Esophagus squamous epithelium (tissue), 5 donors: ENCODE measurements around the gene CD8A. TPM values are rescaled to one million over a fixed set of nuclear protein-coding genes. Genes with fewer than 3 reads are reported as not detected.
"Not testable (repeated sequence)": the region's sequence is repeated elsewhere in the genome, so short reads cannot be mapped to it uniquely, and the experiment has no call there.

Experiments used
- DNase-seq: peaks from one replicate; lab custom pipeline; 2025; lab: John Stamatoyannopoulos, UW
- H3K27ac ChIP-seq, 4 donors: fragments of 200-600 bp; sonication (generic); one replicate each; pipeline ENCODE4 v1.5.1; 2016 to 2019; ENCODE audit warnings: mild to moderate bottlenecking in 1 of 4
- H3K27me3 ChIP-seq, 4 donors: fragments of 200-600 bp; sonication (generic); 1 replicate in 3 of 4; 2 replicates in 1 of 4; pipeline versions ENCODE4 v1.5.1 to v1.6.0; 2017 to 2021; ENCODE audit warnings: antibody characterized with exemption in 1 of 4
- H3K36me3 ChIP-seq, 3 donors: fragments of 200-600 bp; sonication (generic); one replicate each; pipeline ENCODE4 v1.5.1; 2016 to 2019
- H3K4me1 ChIP-seq, 3 donors: fragments of 200-600 bp; sonication (generic); one replicate each; pipeline ENCODE4 v1.5.1; 2017 to 2019
- H3K4me3 ChIP-seq, 4 donors: fragments of 200-600 bp; sonication (generic); 1 replicate in 3 of 4; 2 replicates in 1 of 4; pipeline ENCODE4 v1.5.1; 2016 to 2019; ENCODE audit warnings: mild to moderate bottlenecking in 2 of 4, moderate library complexity in 1 of 4
- H3K9me3 ChIP-seq, 3 donors: fragments of 200-600 bp; sonication (generic); one replicate each; pipeline ENCODE4 v1.5.1; 2016 to 2019
- CTCF ChIP-seq, 6 experiments: fragments of 450-650 bp in 4 of 6; fragments of 200-600 bp in 2 of 6; sonication (generic) in 2 of 6; IDR thresholded peaks; one replicate each; pipeline ENCODE4 v1.5.1; 2016 to 2019; ENCODE audit warnings: antibody characterized with exemption in 6 of 6, mild to moderate bottlenecking in 4 of 6, moderate library complexity in 4 of 6
- POLR2A ChIP-seq, 4 donors: fragments of 450-650 bp; IDR thresholded peaks; one replicate each; pipeline ENCODE4 v1.6.1; 2017; ENCODE audit warnings: antibody characterized with exemption in 4 of 4, mild to moderate bottlenecking in 4 of 4, moderate library complexity in 3 of 4
- WGBS, 2 donors: methylation state at CpG; one replicate each; pipeline ENCODE4 v1.1.5; 2018; 5-methylcytosine and 5-hydroxymethylcytosine counted together
- intact Hi-C: fragments of 100-400 bp; cut with DNase I; formaldehyde crosslinking; loops from one replicate; pipeline ENCODE4 v1.15.0; 2022
- total RNA-seq, 4 donors: library from RNA; depleted of rRNA; stranded (reverse); fragments of >200 nt; gene quantifications; one replicate each; pipeline ENCODE4 v1.1.0, GENCODE V29; 2016
- donor health status: DM: yes; HTN: yes; CAD: no.

Gene CD8A
- 1 to 10 TPM in 3 of 4 donors, not detected in 1; 1.6 to 6.5 (median 3.3) TPM for total RNA-seq

- Histone ChIP-seq H3K4me3 (peak within 1 kb of the TSS; percentile 1 to 49 (median 20)), H3K27ac (peak within 1 kb of the TSS in 2 of 4 donors; percentile 0 to 59), H3K36me3 (no peaks in the 10 kb centered on the region), H3K4me1 (peaks cover 13 to 37% (median 24%) of the 10 kb centered on the region in 3 donors), H3K27me3 (peaks cover 18 to 88% (median 27%) of the 10 kb centered on the region in 4 donors), H3K9me3 (no peaks in the 10 kb centered on the region)
- 3 to 20% methylated on average over 13 to 20 of the region's 57 CpGs for WGBS, 2 donors
- intact Hi-C loops: no loop called here
- no peak for TF ChIP-seq POLR2A (IDR thresholded peaks at IDR 0.05)
- no peak for TF ChIP-seq CTCF (IDR thresholded peaks at IDR 0.05)
- DNase-seq: no peak
These were observed at the start of gene CD8A for GRCh38 chr2:86790676-86791572. Gene CD8A (minus strand): TSS chr2:86790913. CDS start chr2:86790825, 88 bp downstream.

- WGBS, 2 donors: 74 to 86% methylated on average over 5 of the region's 11 CpGs
These were observed 49.3 kb upstream of the CD8A start for GRCh38 chr2:86839871-86840548.

GRCh38 chr2:86839455-86839854 lies 48.7 kb upstream of the CD8A start:
- H3K4me3 ChIP-seq, H3K27ac ChIP-seq, H3K27me3 ChIP-seq, H3K9me3 ChIP-seq, H3K36me3 ChIP-seq, intact Hi-C loops, DNase-seq: not testable (repeated sequence)
- H3K4me1 ChIP-seq: peaks cover 0 to 13% (median 0%) of the 10 kb centered on the region in 3 donors
- 100% methylated on average over 1 of the region's 7 CpGs; no CpG with 5 or more reads in 1 of the 2 donors for WGBS, 2 donors

More at GRCh38 chr2:86839871-86840548, 49.3 kb upstream of the CD8A start:
- H3K36me3 ChIP-seq, intact Hi-C loops, H3K27ac ChIP-seq, DNase-seq, H3K9me3 ChIP-seq, H3K4me3 ChIP-seq, H3K27me3 ChIP-seq: not testable (repeated sequence)
- H3K4me1 ChIP-seq: peaks cover 0 to 13% (median 0%) of the 10 kb centered on the region in 3 donors

- H3K9me3 ChIP-seq, H3K27me3 ChIP-seq, DNase-seq, H3K36me3 ChIP-seq, intact Hi-C loops: not testable (repeated sequence)
- peaks cover 0 to 13% (median 0%) of the 10 kb centered on the region in 3 donors for H3K4me1 ChIP-seq
- peak overlapping the region in 1 of 4 donors; percentile 39 for H3K27ac ChIP-seq
- 58 to 60% methylated on average over 5 to 6 of the region's 7 CpGs for WGBS, 2 donors
- peak overlapping the region in 1 of 4 donors; percentile 15 for H3K4me3 ChIP-seq
These were observed 47.0 kb upstream of the CD8A start for GRCh38 chr2:86837714-86838113.

GRCh38 chr2:86836915-86837695 lies 46.4 kb upstream of the CD8A start:
- intact Hi-C loops, H3K27me3 ChIP-seq, H3K9me3 ChIP-seq, H3K36me3 ChIP-seq, DNase-seq: not testable (repeated sequence)
- peak overlapping the region; percentile 47 to 80 (median 64) for H3K27ac ChIP-seq
- peak overlapping the region in 2 of 4 donors; percentile 18 to 39 for H3K4me3 ChIP-seq
- H3K4me1 ChIP-seq: peaks cover 0 to 13% (median 0%) of the 10 kb centered on the region in 3 donors
- 21 to 25% methylated on average over 12 of the region's 19 CpGs for WGBS, 2 donors

- H3K27me3 ChIP-seq, DNase-seq, H3K9me3 ChIP-seq, H3K4me3 ChIP-seq, intact Hi-C loops, H3K27ac ChIP-seq, H3K36me3 ChIP-seq: not testable (repeated sequence)
- H3K4me1 ChIP-seq: peaks cover 0 to 13% (median 0%) of the 10 kb centered on the region in 3 donors
- WGBS, 2 donors: no CpG with 5 or more reads among the region's 4 CpGs
These were observed 44.8 kb upstream of the CD8A start for GRCh38 chr2:86835548-86835889.

GRCh38 chr2:86833315-86833714 lies 42.6 kb upstream of the CD8A start:
- 74 to 76% methylated on average over 6 to 9 of the region's 10 CpGs for WGBS, 2 donors
- intact Hi-C loops: no loop called here
- H3K4me1 ChIP-seq: peaks cover 0 to 13% (median 0%) of the 10 kb centered on the region in 3 donors

More at GRCh38 chr2:86833315-86833714, 42.6 kb upstream of the CD8A start:
- no peak overlapping the region for H3K27ac ChIP-seq
- DNase-seq: no peak
- no peaks in the 10 kb centered on the region for H3K9me3 ChIP-seq
- H3K36me3 ChIP-seq: no peaks in the 10 kb centered on the region
- H3K27me3 ChIP-seq: no peaks in the 10 kb centered on the region
- no peak overlapping the region for H3K4me3 ChIP-seq
- no peak for TF ChIP-seq CTCF (IDR thresholded peaks at IDR 0.05)
- TF ChIP-seq POLR2A (IDR thresholded peaks at IDR 0.05): no peak
